GM21717 (cell line): ENCODE data around the gene SETBP1.

ENCODE experiments used
- ATAC-seq: cut with Tn5 transposase; IDR thresholded peaks from one replicate; pipeline ENCODE4 v1.9.1; 2021; ENCODE audit warnings: mild to moderate bottlenecking, moderate library complexity; ENCODE audit not compliant: unreplicated experiment

The SETBP1 gene

DNA sequence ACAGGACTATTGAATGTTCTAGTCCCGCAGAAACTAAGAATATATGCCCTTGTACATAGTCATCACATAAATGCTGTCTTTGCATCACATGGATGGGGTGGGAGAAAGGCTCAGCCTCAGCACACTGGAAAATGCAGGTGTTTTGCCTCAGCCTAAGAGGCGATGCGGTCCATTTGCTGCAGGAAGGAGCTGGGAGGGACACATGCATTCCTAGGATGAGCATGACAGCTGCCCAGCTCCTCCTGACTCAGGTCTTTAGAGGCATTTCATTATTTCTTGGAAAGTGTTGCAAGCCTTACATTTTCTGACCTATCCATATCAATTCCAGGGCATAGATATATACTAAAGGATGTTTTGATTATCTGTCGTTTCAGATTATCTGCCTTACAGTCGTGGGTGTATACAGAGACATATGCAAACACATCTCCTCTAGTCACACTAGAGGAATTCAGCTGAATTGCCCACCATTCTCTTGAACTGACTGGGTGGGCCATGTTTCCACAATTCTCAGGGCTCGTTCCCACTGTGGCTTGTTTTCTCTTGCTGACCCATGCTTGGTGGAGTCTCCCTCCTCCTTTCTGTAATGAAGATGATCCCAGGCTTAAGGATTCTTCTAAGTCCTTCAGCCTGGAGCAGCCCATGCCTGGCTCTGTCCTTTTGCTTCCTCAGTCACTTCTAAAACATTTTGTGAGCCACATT is 156.9 kb downstream of the SETBP1 start:
- no peak for ATAC-seq

DNA sequence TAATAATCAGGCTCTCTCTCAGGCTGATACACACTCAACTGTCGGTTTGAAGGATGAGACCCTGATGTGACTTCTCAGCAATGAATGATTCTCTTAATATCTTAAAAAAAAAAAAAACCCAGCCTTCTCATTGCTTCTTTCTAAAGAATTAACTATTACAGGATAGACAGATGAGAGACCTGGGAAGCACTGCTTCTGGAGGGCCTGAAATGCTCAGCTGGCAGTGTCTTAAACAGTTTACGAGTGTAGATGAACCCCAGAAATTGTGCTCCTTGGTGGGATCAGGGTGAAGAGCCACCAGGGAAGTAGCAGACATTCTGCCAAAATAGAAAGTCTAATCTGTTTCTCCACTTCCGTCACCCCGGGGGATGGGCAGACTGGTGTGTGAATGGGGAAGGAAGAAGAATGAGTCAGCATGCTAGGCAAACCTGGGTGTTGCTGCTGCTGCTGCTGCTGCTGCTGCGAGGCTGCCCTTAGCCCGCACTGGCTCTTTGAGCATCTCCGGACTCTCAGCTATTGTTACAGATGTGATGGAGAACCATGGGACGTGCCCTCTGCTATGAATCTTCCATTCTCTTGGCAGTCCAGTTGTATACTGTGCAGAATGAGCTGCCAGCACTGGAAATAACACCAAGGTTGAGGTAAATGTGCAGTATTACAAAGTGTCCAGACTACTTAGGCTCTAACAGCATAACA is 158.4 kb downstream of the SETBP1 start:
- ATAC-seq = peak; percentile 99

DNA sequence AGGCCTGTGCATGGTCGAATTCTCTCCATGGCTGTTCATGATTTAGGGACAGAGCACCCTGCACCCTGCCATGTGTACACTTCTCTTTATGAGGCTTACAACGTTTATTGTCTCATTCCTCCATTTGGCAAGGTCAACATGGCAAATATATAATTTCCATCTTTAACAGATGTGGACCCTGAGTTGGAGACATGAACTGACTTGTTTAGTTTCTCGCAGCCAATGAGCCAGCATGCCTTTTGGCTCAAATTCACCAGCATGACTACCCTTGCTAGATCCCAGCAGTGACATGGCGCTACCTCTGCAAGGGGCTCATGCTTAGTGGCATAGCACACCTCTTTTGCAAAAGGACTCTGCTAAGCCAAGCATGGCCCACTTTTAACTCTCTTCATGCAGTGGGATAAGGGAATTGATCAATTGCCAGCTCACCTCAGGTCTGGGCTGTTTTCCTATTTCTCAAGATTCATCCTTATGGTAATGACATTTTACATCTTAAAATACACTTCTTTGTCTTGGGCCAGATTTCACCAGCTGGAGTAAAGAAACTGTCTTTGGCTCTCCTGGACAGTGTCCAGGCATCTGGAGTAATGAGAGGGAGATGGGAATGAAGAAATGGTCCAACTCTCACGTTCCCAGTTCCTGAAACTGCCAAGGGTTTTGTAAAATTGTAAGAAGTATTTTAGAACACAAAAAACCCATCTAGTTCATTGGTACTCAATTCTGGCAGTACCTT is 159.5 kb downstream of the SETBP1 start:
- no peak for ATAC-seq

DNA sequence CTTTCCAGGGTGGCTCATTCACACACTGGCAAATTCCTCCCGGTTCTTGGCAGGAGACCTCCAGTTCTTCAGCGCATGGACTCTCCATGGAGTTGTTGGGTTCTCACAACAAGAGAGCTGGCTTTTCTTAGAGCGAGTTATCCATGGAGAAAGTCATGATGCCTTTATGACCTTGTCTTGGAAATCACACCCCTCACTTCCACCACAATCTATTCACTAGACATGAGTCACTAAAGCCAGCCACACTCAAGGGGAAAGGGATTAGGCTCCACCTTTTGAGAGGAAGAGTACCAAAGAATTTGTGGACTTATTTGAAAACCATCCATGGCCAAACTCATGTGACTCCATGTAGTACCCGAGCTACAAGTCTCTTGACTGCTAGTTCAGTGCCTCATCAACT is 160.5 kb downstream of the SETBP1 start:
- no peak for ATAC-seq

DNA sequence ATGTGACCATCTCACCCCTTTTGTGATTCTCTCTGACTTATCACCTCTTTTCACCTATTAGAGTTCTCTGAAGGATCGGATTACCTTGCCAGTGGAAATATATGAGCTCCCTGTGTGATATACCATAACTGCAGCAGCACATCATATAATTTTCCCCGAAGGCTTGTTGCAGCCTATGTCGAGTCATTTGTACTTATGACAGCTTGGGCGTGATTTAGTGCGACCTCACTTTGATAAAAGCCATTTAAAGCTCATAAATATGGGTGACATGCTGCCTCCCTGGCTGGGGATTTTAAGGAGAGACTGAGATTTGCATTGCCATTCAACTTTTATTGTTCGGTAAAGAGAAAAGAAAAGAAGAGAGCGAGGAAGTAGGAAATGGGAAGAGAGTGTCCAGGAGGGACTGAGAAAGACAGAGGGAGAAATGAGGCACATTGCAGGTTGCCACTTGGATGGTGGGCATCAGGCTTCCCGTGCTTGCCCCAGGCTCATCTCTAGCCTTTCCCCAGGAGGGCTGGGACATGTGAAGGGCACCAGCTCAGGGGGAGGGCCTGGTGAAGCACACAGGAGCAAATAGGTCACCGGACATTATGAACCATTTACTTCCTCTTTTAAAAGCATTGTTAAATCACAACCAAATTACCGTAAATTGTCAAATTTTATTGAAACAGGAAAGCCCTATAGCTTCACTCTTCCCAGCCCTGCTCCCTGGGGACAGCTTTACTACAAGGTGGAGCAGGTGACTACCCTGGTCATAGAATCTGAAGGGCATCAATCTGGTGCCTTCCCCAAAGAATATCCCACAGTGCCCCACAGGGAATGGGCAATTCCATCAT is 161.3 kb downstream of the SETBP1 start:
- ATAC-seq = no peak

DNA sequence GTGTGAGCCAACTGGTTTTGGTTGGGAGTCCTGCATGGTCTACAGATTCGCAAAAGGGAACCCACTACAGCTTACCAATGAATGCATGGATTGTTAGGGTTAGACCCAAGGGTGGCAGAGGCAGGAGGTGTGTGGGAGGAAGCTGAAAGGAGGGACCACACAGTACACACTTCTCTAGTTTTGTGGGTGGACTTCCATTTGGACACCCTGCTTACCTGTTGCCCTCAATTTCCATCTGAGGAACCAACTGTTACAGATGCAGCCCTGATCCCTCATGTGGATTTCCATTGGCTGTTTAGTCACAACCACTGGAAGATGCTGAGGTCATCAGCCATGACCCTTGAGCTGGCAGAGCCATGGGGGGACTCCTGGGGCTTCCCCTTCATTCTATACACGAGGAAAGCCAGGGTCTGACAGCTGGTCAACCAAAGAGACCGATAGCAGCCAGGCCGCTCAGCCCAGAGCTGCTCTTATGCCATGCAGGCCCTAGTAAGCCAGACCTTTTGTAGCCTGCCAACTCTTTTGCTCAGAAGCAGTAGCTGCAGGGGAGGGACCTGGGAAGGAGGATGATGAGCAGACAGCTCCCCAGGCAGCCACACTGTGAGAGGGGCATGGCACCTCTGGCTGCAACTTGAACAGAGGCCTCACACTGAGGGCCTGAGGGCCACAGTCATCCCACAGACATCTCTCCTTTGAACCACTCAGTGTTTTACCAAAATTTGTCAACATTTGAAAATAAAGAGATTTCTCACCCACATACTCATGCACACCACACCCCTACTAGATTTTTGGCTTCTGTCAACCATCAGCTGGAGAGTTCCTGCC is 162.1 kb downstream of the SETBP1 start:
- ATAC-seq = no peak

DNA sequence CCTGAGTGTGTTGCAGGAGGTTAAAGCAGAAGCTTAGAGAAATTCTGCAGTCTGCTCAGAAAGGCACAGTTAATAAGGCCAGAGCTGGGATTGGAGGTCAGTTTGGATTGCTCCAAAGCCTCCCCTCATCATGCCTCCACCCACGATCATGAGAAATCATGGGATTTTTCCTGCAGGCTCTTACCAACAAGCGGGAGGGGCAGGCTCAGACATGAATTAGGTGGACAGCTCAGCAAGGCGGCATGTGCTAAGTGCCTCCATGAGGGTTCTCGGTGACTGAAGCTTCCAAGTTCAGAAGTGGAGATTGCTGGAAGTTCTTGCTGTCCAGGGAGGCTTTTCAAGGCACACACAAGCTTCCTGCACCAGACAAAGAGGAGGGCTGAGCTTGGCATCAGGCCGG is 163.8 kb downstream of the SETBP1 start:
- ATAC-seq = no peak

DNA sequence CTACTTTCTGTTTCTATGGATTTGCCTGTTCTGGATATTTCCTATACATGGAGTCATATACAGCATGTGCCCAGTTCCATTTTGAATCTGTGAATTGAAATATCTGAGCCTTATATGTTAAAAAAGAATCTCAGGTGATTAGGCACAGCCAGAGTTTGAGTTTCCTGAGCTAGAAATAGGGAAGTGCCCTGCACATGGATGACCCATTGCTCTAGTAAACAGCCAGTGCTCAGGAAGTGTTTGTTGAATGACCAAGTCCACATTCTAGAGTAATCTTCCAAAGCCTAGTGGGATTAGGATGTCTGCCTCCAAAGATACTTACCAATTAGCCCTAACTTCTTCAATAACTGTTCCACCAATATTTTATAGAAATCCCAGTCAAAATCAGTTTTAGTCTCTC is 165.8 kb downstream of the SETBP1 start:
- no peak for ATAC-seq

DNA sequence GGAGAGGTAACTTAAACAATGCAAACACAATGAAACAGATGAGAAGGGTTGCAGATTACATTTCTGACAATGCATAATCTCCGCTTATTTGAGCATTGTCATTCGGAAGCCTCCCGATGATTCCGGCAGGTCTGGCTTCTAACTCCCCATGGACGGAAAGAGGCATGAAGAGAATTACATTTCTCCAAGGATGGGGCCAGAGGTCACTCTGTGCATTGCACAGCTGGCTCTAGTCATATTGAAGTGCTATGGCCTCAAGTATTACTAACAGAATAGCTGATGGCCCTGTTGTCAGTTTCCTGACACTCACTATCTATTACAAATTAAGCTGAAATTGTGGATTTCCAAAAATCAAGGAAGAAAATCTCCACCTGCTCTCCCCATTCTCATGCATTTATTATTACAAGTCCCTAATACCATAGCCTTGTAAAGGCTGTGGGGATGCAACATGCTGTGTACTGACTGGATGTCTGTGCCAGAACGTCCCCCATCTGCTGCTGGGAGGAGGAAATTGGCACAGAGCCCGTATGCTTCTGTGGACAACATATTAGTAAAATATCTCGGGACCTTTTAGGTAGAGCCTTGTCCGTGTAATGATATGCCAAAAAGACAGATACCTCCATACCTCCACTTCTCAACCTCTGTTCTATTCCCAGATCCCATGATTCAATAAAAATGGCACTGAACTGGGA is 168.1 kb downstream of the SETBP1 start:
- ATAC-seq = no peak

DNA sequence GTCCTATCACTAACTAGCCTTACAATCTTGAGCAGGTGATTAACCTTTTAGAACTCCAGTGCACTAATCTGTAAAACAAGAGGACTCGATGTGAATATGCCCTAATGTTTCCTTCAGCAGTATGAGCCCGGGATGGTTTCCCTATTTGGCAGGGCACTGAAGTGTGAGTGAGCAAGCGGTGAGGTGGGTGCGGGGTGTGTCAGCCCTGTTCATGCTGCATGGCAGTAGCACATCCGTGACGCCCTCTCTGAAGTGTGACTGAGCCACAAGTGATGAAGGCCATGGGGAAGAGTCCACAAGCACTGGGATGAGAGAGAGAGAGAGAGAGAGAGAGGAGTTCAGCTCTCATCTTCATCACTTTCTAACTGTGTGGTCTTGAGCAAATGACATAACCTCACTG is 168.7 kb downstream of the SETBP1 start:
- ATAC-seq = no peak

DNA sequence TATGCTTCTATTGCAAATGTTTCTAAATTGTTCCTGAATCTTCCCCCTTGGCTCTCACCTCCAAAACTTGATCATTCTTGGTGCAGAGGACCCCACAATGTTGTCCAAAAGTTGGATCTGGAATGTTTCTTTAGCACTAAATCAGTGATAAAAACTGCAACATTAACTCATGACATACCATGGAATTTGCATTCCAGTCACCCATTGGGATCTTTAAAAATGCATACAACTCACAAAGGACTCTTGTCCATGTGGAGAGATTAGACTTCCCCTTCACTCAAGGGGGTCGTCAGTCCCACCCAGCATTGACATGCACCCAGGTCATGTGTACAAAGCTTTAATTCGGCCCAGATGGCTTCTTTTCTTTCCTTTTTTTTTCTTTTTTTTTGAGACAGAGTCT is 169.3 kb downstream of the SETBP1 start:
- ATAC-seq = no peak

DNA sequence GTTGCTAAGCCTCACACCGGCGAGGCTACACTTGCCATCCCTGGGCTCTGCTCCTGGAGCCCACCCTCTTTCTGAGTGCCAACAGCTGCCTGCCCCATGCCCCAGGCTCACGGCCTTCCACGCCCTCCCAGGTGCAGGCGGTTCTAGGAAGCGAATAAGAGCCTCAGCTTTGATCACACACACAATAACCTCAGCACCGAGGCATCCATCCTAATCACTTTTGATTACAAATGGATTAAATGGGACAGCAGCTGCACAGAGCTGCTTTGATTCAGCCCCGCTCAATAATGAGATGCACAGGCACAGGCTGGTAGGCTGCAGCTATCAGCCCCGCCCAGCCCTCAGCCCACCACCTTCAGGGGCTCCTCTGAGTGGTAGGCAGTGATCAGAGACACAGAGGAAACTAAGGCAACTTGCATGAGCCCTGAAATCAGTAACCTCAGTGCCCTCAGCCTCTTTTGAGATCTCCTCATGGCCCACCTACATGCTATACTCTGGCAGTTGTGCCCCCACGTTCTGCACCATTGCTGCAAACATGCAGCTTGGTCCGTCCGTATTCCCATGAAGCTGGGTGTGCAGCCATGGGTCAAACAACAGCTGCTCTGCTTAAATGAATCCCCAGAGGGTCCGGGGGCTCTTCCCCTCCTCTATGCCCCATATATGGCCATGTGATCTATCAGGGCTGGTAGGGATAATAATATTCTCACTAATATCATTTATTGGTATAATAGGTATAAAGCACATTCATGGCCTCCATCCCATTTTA is 171.4 kb downstream of the SETBP1 start:
- ATAC-seq = no peak

DNA sequence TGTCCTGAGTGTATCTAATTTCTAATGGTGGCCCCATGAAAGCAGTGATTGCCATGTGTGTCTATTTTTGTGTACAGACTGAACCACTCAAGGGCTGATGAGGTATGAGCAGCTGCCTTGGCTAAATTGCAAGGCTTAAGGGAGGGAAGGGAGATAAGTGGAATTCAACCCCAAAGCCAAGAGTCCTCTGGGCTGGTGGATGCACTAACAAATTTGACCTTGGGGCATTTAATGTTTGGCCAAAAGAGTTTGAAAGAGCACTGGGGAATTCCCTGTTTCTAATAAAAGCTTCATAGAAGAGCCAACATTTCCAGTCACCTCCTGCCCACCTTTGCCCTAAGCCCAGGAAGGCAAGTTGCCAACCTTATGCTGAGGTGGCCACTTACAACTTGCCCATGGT is 172.1 kb downstream of the SETBP1 start:
- no peak for ATAC-seq

DNA sequence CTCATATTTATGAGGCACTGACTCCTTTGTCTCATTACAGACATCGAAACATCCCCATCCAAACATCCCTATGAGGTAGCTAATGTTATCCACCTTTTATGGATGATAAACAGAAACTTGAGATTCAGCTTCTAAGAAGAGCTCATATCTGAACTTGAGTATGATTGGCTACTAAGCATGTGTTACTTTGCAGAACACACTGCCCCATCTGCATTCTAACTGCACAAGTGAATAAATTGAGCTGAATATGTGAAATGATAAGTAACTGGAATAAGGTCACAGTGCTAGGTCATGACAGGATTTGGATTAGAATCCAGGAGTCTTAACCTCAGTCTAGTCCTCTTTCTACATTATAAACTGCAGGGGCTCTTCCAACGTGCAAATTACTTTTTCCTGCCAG is 172.7 kb downstream of the SETBP1 start:
- ATAC-seq = no peak

DNA sequence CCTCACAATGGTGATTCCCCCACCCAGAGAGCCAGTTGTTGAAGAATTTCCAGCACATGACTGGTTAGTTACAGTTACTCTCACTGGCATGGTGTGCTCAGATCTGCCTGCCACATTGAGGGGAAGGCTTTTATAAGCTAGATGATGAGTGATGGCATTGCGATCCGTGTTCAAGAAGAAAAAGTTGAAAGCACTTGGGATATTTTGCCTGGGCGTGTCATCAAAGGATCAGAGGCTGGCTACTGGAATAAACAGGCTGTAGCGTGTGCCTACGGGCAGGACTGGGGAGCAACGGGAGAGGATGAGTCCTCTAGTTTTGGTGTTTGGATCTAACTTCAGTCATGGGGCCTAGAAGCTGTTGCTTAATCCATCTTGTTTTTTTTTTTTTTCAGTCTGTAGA is 175.0 kb downstream of the SETBP1 start:
- no peak for ATAC-seq

DNA sequence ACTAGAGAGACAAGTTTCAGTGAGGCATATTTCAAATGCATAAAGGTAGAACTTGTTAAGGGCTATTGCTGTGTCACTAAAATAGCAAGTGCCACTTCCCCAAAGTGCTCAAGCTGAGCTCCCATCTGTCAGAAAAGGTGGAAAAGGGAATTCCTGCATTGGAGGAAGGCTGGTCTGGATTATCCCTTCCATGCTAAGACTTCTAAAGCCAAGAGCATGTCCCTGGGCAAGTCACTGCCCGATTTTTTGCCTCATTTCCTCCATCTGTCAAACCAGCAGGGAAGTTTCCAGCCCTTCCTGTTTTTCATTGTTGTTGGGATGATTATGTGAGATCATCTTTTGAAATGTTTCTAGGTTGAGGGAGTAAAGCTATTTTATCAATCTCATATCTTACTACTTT is 175.5 kb downstream of the SETBP1 start:
- ATAC-seq = no peak

DNA sequence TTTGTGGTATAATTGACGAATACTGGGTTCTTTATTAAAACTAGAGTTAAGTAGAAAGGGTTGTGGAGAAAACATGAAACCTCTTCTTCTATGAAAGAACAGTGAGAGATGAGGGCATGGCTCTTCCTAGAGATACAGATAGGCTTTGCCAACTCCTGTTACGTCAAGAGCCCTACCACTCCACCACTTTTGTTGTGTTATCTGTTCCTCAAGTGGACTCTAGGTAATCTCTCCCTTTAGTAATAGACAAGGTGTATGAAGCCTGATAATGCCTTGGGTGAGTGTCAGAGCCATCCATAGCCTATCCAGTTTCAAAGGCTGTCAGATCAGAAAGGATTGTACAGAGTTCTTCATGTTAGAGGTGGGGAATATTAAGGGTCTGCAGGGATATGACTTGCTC is 176.4 kb downstream of the SETBP1 start:
- ATAC-seq = no peak

DNA sequence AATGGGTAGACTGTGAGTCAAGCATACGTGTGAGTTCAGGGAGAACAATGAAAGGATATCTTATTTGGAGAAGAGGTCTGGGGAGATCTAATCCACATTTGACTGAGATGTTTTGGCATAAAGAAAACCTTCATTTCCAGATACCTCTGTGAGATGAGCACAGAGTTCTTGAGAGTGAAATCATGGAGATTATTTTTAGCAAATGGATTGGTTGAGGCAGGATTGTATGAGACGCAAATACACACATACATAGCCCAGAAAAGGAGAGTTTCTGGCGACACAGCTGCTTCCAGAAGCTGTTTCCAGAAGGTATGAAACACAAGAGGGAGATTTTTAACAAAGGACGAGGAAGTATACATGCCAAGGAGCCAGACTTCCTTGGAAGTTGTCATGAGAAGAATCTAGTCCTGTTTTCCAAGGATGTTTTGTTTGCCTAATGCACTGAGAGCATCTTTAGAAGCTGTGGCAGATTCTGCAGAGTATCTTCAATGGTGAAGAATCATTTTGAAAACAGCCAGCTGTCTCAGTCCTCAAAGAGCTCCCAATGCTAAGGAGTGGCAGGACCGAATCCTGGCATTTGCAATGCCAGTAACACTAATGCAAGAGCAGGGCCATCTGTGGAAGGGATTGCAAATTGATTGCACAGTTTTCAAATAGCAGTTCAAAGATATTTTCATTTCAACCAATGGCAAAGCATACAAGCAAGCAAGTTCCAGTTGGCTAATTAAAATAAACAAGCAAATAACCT is 177.2 kb downstream of the SETBP1 start:
- ATAC-seq = no peak
